Endodermal cell (in vitro differentiated cells): ENCODE data around the gene WAS. TPM values are rescaled to one million over a fixed set of nuclear protein-coding genes. Genes with fewer than 3 reads are reported as not detected.
"Not testable (repeated sequence)": the region's sequence is repeated elsewhere in the genome, so short reads cannot be mapped to it uniquely, and the experiment has no call there.

Experiments
- DNase-seq: peaks from one replicate; pipeline ENCODE4 v3.0.0-alpha.2; 2017
- H3K27ac ChIP-seq: 2 replicates; pipeline ENCODE4 v1.5.1; 2013; ENCODE audit warnings: mild to moderate bottlenecking, low read depth, low read length, moderate library complexity
- H3K27me3 ChIP-seq: 2 replicates; pipeline ENCODE4 v1.6.1; 2013; ENCODE audit warnings: mild to moderate bottlenecking, low read length, moderate library complexity; ENCODE audit not compliant: insufficient read depth, control insufficient read depth, poor library complexity, severe bottlenecking
- H3K36me3 ChIP-seq: 2 replicates; pipeline ENCODE4 v1.7.0; 2013; ENCODE audit warnings: mild to moderate bottlenecking, low read length, moderate library complexity; ENCODE audit not compliant: control insufficient read depth, insufficient read depth
- H3K4me1 ChIP-seq: one replicate; pipeline ENCODE4 v1.7.0; 2013; ENCODE audit warnings: low read length; ENCODE audit not compliant: control insufficient read depth, insufficient read depth
- H3K4me3 ChIP-seq: 2 replicates; pipeline ENCODE4 v1.5.1; 2013; ENCODE audit warnings: mild to moderate bottlenecking, low read length, moderate library complexity
- H3K9ac ChIP-seq: 2 replicates; pipeline ENCODE4 v1.6.1; 2013; ENCODE audit warnings: mild to moderate bottlenecking, low read length, moderate library complexity; ENCODE audit not compliant: poor library complexity, severe bottlenecking; ENCODE audit errors: extremely low read depth
- H3K9me3 ChIP-seq: 2 replicates; pipeline ENCODE4 v1.6.1; 2013; ENCODE audit warnings: mild to moderate bottlenecking, low read length, moderate library complexity; ENCODE audit not compliant: control insufficient read depth
- H3K27ac Mint-ChIP-seq: 2 replicates; pipeline ENCODE4 v1.8.0; 2020; ENCODE audit warnings: mixed read lengths
- H3K27me3 Mint-ChIP-seq: 2 replicates; pipeline ENCODE4 v1.8.0; 2021; ENCODE audit warnings: mild to moderate bottlenecking, mixed read lengths; ENCODE audit not compliant: insufficient read depth
- H3K36me3 Mint-ChIP-seq: 2 replicates; pipeline ENCODE4 v1.8.0; 2020; ENCODE audit warnings: low read depth, mixed read lengths
- H3K4me1 Mint-ChIP-seq: 2 replicates; pipeline ENCODE4 v1.8.0; 2020; ENCODE audit warnings: mixed read lengths
- H3K4me3 Mint-ChIP-seq: 2 replicates; pipeline ENCODE4 v1.8.0; 2020; ENCODE audit warnings: mild to moderate bottlenecking, moderate library complexity, mixed read lengths
- H3K9me3 Mint-ChIP-seq: 2 replicates; pipeline ENCODE4 v1.8.0; 2020; ENCODE audit warnings: mild to moderate bottlenecking, mixed read lengths
- CTCF ChIP-seq: fragments of 200-600 bp; sonication (generic); conservative IDR thresholded peaks from 2 replicates; pipeline ENCODE4 v1.5.0; 2021; ENCODE audit warnings: antibody characterized with exemption, mild to moderate bottlenecking
- WGBS, 2 experiments: methylation state at CpG; one replicate each; pipeline versions ENCODE4 v1.1.5 to v1.1.7; 2013; ENCODE audit warnings: missing lambda C conversion rate in 2 of 2, mixed read lengths in 1 of 2; ENCODE audit not compliant: insufficient coverage in 1 of 2, insufficient read length in 1 of 2; 5-methylcytosine and 5-hydroxymethylcytosine counted together
- total RNA-seq, 2 donors: library from RNA; stranded (reverse); fragmentation: NEBNext Ultra II Directional in 1 of 2; extraction: Animal tissue kit (Norgen Biotek cat#: 25700) in 1 of 2; gene quantifications; 2 replicates in 1 of 2; 3 replicates in 1 of 2; pipeline ENCODE4 v1.2.1, GENCODE V29; 2021

WAS gene
- total RNA-seq, 2 donors from 2014 or later: 0.51 to 0.84 TPM

GRCh38 chrX:48666649-48667048 lies 16.9 kb upstream of the WAS start:
- TF ChIP-seq CTCF: no peak
- no peaks in the 10 kb centered on the region for H3K36me3 ChIP-seq
- no peaks in the 10 kb centered on the region for H3K27me3 ChIP-seq
- DNase-seq: no peak
- WGBS, 2 experiments: 88 to 100% methylated on average over 3 of the region's 4 CpGs
- Mint-ChIP-seq H3K9me3 (peaks cover 48% of the 10 kb centered on the region), H3K36me3 (no peaks in the 10 kb centered on the region), H3K27ac (no peak overlapping the region), H3K27me3 (no peaks in the 10 kb centered on the region), H3K4me3 (no peak overlapping the region), H3K4me1 (no peaks in the 10 kb centered on the region)
- no peaks in the 10 kb centered on the region for H3K9me3 ChIP-seq
- H3K4me1 ChIP-seq: no peaks in the 10 kb centered on the region
- H3K4me3 ChIP-seq: no peak overlapping the region
- H3K27ac ChIP-seq: no peak overlapping the region
- H3K9ac ChIP-seq: no peak overlapping the region

- Histone ChIP-seq H3K27me3 (no peaks in the 10 kb centered on the region), H3K4me1 (no peaks in the 10 kb centered on the region), H3K9me3 (no peaks in the 10 kb centered on the region), H3K9ac (no peak overlapping the region), H3K27ac (no peak overlapping the region), H3K4me3 (no peak overlapping the region), H3K36me3 (no peaks in the 10 kb centered on the region)
- no peak overlapping the region for H3K27ac Mint-ChIP-seq
- no peak for DNase-seq
- peaks cover 51% of the 10 kb centered on the region for H3K9me3 Mint-ChIP-seq
- no peaks in the 10 kb centered on the region for H3K36me3 Mint-ChIP-seq
- H3K4me1 Mint-ChIP-seq: no peaks in the 10 kb centered on the region
- H3K4me3 Mint-ChIP-seq: no peak overlapping the region
- no peak for TF ChIP-seq CTCF
- no peaks in the 10 kb centered on the region for H3K27me3 Mint-ChIP-seq
- WGBS, 2 experiments: 96 to 100% methylated on average over 3 to 4 of the region's 4 CpGs
These were observed 16.1 kb upstream of the WAS start for GRCh38 chrX:48667509-48667908.

GRCh38 chrX:48668187-48668586 lies 15.4 kb upstream of the WAS start:
- H3K27me3 ChIP-seq, H3K4me1 ChIP-seq, H3K27me3 Mint-ChIP-seq, H3K9ac ChIP-seq, H3K4me1 Mint-ChIP-seq, H3K9me3 ChIP-seq, H3K36me3 ChIP-seq, H3K4me3 Mint-ChIP-seq, H3K27ac Mint-ChIP-seq, DNase-seq, H3K36me3 Mint-ChIP-seq, H3K4me3 ChIP-seq, H3K27ac ChIP-seq: not testable (repeated sequence)
- H3K9me3 Mint-ChIP-seq: peaks cover 46% of the 10 kb centered on the region
- WGBS, 2 experiments: 82 to 93% methylated on average over 8 to 11 of the region's 11 CpGs
